ENCODE measurements around the gene CFAP97D1. TPM values are rescaled to one million over a fixed set of nuclear protein-coding genes. Genes with fewer than 3 reads are reported as not detected.
A peak's percentile ranks its signal among the peaks of the same experiment; 100 is the strongest.

The CFAP97D1 gene
- total RNA-seq, 2 experiments from 2014 or later = not detected

- H3K27me3 Mint-ChIP-seq (ENCODE audit: low read depth) = no peaks in the 10 kb centered on the region
- no peaks in the 10 kb centered on the region for H3K4me1 Mint-ChIP-seq (ENCODE audit: low read depth)
- no peak overlapping the region for H3K4me3 Mint-ChIP-seq
- no peaks in the 10 kb centered on the region for H3K36me3 Mint-ChIP-seq (ENCODE audit: low read depth)
- CTCF ChIA-PET = interaction anchor here (0.7 kb wide), 1 partner anchor 363 kb away, joined by 4 read pairs; no protein-coding TSS in a partner anchor
- H3K27ac Mint-ChIP-seq = no peak overlapping the region
- intact Hi-C loops (cut with micrococcal nuclease) = no loop called here
- no peak for DNase-seq
- H3K9me3 Mint-ChIP-seq = no peaks in the 10 kb centered on the region
Observed at GRCh38 chr17:43818966-43819365, 38.7 kb downstream of the CFAP97D1 start.

- Mint-ChIP-seq H3K4me3 (no peak overlapping the region), H3K4me1 (ENCODE audit: low read depth) (no peaks in the 10 kb centered on the region), H3K27me3 (ENCODE audit: low read depth) (no peaks in the 10 kb centered on the region), H3K27ac (no peak overlapping the region), H3K9me3 (no peaks in the 10 kb centered on the region), H3K36me3 (ENCODE audit: low read depth) (no peaks in the 10 kb centered on the region)
- intact Hi-C loops (cut with micrococcal nuclease) = no loop called here
- CTCF ChIA-PET = no interaction called here
- DNase-seq = no peak
Observed at GRCh38 chr17:43820759-43821158, 40.5 kb downstream of the CFAP97D1 start.

- Mint-ChIP-seq H3K4me1 (ENCODE audit: low read depth) (no peaks in the 10 kb centered on the region), H3K27ac (no peak overlapping the region), H3K4me3 (no peak overlapping the region), H3K36me3 (ENCODE audit: low read depth) (no peaks in the 10 kb centered on the region), H3K9me3 (no peaks in the 10 kb centered on the region), H3K27me3 (ENCODE audit: low read depth) (no peaks in the 10 kb centered on the region)
- intact Hi-C loops (cut with micrococcal nuclease) = no loop called here
- CTCF ChIA-PET = interaction anchor here (0.5 kb wide), 1 partner anchor 60 kb away, joined by 3 read pairs; no protein-coding TSS in a partner anchor
- DNase-seq = no peak
Observed at GRCh38 chr17:43822570-43823190, 42.4 kb downstream of the CFAP97D1 start.

GRCh38 chr17:43823350-43824084 lies 43.3 kb downstream of the CFAP97D1 start:
- Mint-ChIP-seq H3K27ac (no peak overlapping the region), H3K4me3 (no peak overlapping the region), H3K4me1 (ENCODE audit: low read depth) (no peaks in the 10 kb centered on the region), H3K9me3 (no peaks in the 10 kb centered on the region), H3K27me3 (ENCODE audit: low read depth) (no peaks in the 10 kb centered on the region), H3K36me3 (ENCODE audit: low read depth) (no peaks in the 10 kb centered on the region)
- intact Hi-C loops (cut with micrococcal nuclease) = no loop called here
- CTCF ChIA-PET = interaction anchor here (0.5 to 1.2 kb wide), 2 partner anchors 22 to 60 kb away, joined by 3 to 4 read pairs; no protein-coding TSS in a partner anchor
- DNase-seq = no peak

GRCh38 chr17:43825567-43825966 lies 45.3 kb downstream of the CFAP97D1 start:
- intact Hi-C loops (cut with micrococcal nuclease) = no loop called here
- Mint-ChIP-seq H3K36me3 (ENCODE audit: low read depth) (no peaks in the 10 kb centered on the region), H3K27me3 (ENCODE audit: low read depth) (no peaks in the 10 kb centered on the region), H3K27ac (no peak overlapping the region), H3K4me3 (no peak overlapping the region), H3K9me3 (no peaks in the 10 kb centered on the region), H3K4me1 (ENCODE audit: low read depth) (peaks cover 1% of the 10 kb centered on the region)
- DNase-seq = no peak
- CTCF ChIA-PET = interaction anchor here (1.3 kb wide), 1 partner anchor 21 kb away, joined by 3 read pairs; no protein-coding TSS in a partner anchor

GRCh38 chr17:43826206-43826605 lies 46.0 kb downstream of the CFAP97D1 start:
- H3K27me3 Mint-ChIP-seq (ENCODE audit: low read depth) = peaks cover 4% of the 10 kb centered on the region
- CTCF ChIA-PET = interaction anchor here (1.3 kb wide), 1 partner anchor 20 kb away, joined by 3 read pairs; no protein-coding TSS in a partner anchor
- H3K36me3 Mint-ChIP-seq (ENCODE audit: low read depth) = no peaks in the 10 kb centered on the region
- no peaks in the 10 kb centered on the region for H3K9me3 Mint-ChIP-seq
- H3K4me3 Mint-ChIP-seq = no peak overlapping the region
- no peak for DNase-seq
- no peak overlapping the region for H3K27ac Mint-ChIP-seq
- intact Hi-C loops (cut with micrococcal nuclease) = no loop called here
- peaks cover 5% of the 10 kb centered on the region for H3K4me1 Mint-ChIP-seq (ENCODE audit: low read depth)

GRCh38 chr17:43827596-43827995 lies 47.4 kb downstream of the CFAP97D1 start:
- no peak for DNase-seq
- no peaks in the 10 kb centered on the region for H3K9me3 Mint-ChIP-seq
- CTCF ChIA-PET = no interaction called here
- peaks cover 8% of the 10 kb centered on the region for H3K4me1 Mint-ChIP-seq (ENCODE audit: low read depth)
- intact Hi-C loops (cut with micrococcal nuclease) = no loop called here
- no peaks in the 10 kb centered on the region for H3K36me3 Mint-ChIP-seq (ENCODE audit: low read depth)
- no peak overlapping the region for H3K27ac Mint-ChIP-seq
- peaks cover 14% of the 10 kb centered on the region for H3K27me3 Mint-ChIP-seq (ENCODE audit: low read depth)
- H3K4me3 Mint-ChIP-seq = no peak overlapping the region

- H3K36me3 Mint-ChIP-seq (ENCODE audit: low read depth) = no peaks in the 10 kb centered on the region
- H3K4me1 Mint-ChIP-seq (ENCODE audit: low read depth) = peaks cover 15% of the 10 kb centered on the region
- intact Hi-C loops (cut with micrococcal nuclease) = loop anchor here (5.0 kb wide), 1 partner anchor 42 kb away; no protein-coding TSS in a partner anchor
- H3K4me3 Mint-ChIP-seq = no peak overlapping the region
- H3K27me3 Mint-ChIP-seq (ENCODE audit: low read depth) = peaks cover 28% of the 10 kb centered on the region
- CTCF ChIA-PET = interaction anchor here (1.8 to 2.5 kb wide), 2 partner anchors 17 to 63 kb away, joined by 6 read pairs; partner anchors contain the start of gene CD300LG
- H3K27ac Mint-ChIP-seq = no peak overlapping the region
- no peaks in the 10 kb centered on the region for H3K9me3 Mint-ChIP-seq
- no peak for DNase-seq
Observed at GRCh38 chr17:43829738-43830137, 49.5 kb downstream of the CFAP97D1 start.

GRCh38 chr17:43830510-43831140 lies 50.4 kb downstream of the CFAP97D1 start:
- no peaks in the 10 kb centered on the region for H3K9me3 Mint-ChIP-seq
- peak; percentile 22 for DNase-seq
- CTCF ChIA-PET = interaction anchor here (2.5 kb wide), 1 partner anchor 16 kb away, joined by 6 read pairs; the partner anchor contains the start of gene CD300LG
- no peak overlapping the region for H3K27ac Mint-ChIP-seq
- peaks cover 28% of the 10 kb centered on the region for H3K27me3 Mint-ChIP-seq (ENCODE audit: low read depth)
- H3K4me1 Mint-ChIP-seq (ENCODE audit: low read depth) = peaks cover 15% of the 10 kb centered on the region
- H3K4me3 Mint-ChIP-seq = no peak overlapping the region
- intact Hi-C loops (cut with micrococcal nuclease) = loop anchor here (5.0 kb wide), 1 partner anchor 43 kb away; no protein-coding TSS in a partner anchor
- no peaks in the 10 kb centered on the region for H3K36me3 Mint-ChIP-seq (ENCODE audit: low read depth)

GRCh38 chr17:43831633-43832032 lies 51.4 kb downstream of the CFAP97D1 start:
- CTCF ChIA-PET = interaction anchor here (2.5 kb wide), 1 partner anchor 15 kb away, joined by 6 read pairs; the partner anchor contains the start of gene CD300LG
- intact Hi-C loops (cut with micrococcal nuclease) = loop anchor here (5.0 kb wide), 1 partner anchor 44 kb away; no protein-coding TSS in a partner anchor
- DNase-seq = no peak
- Mint-ChIP-seq H3K27ac (no peak overlapping the region), H3K9me3 (no peaks in the 10 kb centered on the region), H3K4me1 (ENCODE audit: low read depth) (peaks cover 15% of the 10 kb centered on the region), H3K4me3 (peak overlapping the region; percentile 72), H3K36me3 (ENCODE audit: low read depth) (no peaks in the 10 kb centered on the region), H3K27me3 (ENCODE audit: low read depth) (peaks cover 28% of the 10 kb centered on the region)

- intact Hi-C loops (cut with micrococcal nuclease) = loop anchor here (5.0 kb wide), 1 partner anchor 45 kb away; no protein-coding TSS in a partner anchor
Observed at GRCh38 chr17:43832168-43832975, 52.1 kb downstream of the CFAP97D1 start.

More at GRCh38 chr17:43832168-43832975, 52.1 kb downstream of the CFAP97D1 start:
- CTCF ChIA-PET = no interaction called here
- peak overlapping the region; percentile 72 for H3K4me3 Mint-ChIP-seq
- peaks cover 28% of the 10 kb centered on the region for H3K27me3 Mint-ChIP-seq (ENCODE audit: low read depth)
- H3K4me1 Mint-ChIP-seq (ENCODE audit: low read depth) = peaks cover 15% of the 10 kb centered on the region
- no peak overlapping the region for H3K27ac Mint-ChIP-seq
- H3K36me3 Mint-ChIP-seq (ENCODE audit: low read depth) = no peaks in the 10 kb centered on the region
- peak; percentile 25 for DNase-seq
- H3K9me3 Mint-ChIP-seq = no peaks in the 10 kb centered on the region

Data from activated naive CD4-positive, alpha-beta T cell treated with anti-CD3 and anti-CD28 coated beads for 36 hours (primary cell).